ENCODE data around the gene MIAT. TPM values are rescaled to one million over a fixed set of nuclear protein-coding genes. Genes with fewer than 3 reads are reported as not detected.

The MIAT gene
- total and polyA plus RNA-seq, 9 of the 15 experiments (the other 6 are each of a cell fraction or from before 2014, with no cell fraction given) = 0.03 to 0.93 (median 0.34) TPM

- no TSS peak for BruUV-seq (replicated peaks)
- H3K27ac ChIP-seq (ENCODE audit: extremely low read depth, low read depth, low read length) = no peak overlapping the region
- ATAC-seq (no peak), DNase-seq (ENCODE audit: extremely low read depth in 1 of 4, low spot score in 3 of 4) (no peak), FAIRE-seq (no peak)
- no peaks in the 10 kb centered on the region for H4K20me1 ChIP-seq (replicated peaks; ENCODE audit: control insufficient read depth, insufficient read depth, low read length)
- ChIA-PET CTCF (ENCODE audit: low intra/inter-chr PET ratio) (no interaction called here), POLR2A (interaction anchor here (1.2 kb wide), 1 partner anchor 11 kb away, joined by 3 read pairs; no protein-coding TSS in a partner anchor)
- no peak for TF ChIP-seq ZNF197 (CRISPR knock-in tag; IDR thresholded peaks at IDR 0.05; ENCODE audit: low read depth)
- 0 out of 2 replicates have a peak, but pooled peaks have one; percentile 15 for TF ChIP-seq REST (IDR thresholded peaks at IDR 0.05; ENCODE audit: borderline replicate concordance)
- TF ChIP-seq REST (CRISPR knock-in tag; IDR thresholded peaks at IDR 0.05; ENCODE audit: low read depth) = no peak
- TF ChIP-seq PML (IDR thresholded peaks at IDR 0.05; ENCODE audit: low read length) = no peak
- peak; percentile 12; the same call in 1 of the 2 replicates for TF ChIP-seq TFE3 (CRISPR knock-in tag; IDR thresholded peaks at IDR 0.05)
- peak; percentile 29; the same call in 1 of the 2 replicates for TF ChIP-seq TFAP4 (CRISPR knock-in tag; IDR thresholded peaks at IDR 0.05; ENCODE audit: borderline replicate concordance)
- no peak overlapping the region for H2AFZ ChIP-seq (ENCODE audit: low read depth, low read length)
- H3K9me1 ChIP-seq (ENCODE audit: control insufficient read depth, insufficient read depth, low read length) = no peaks in the 10 kb centered on the region
- no peaks in the 10 kb centered on the region for H3K9me3 ChIP-seq (replicated peaks; ENCODE audit: control insufficient read depth, insufficient read depth, low read depth, low read length)
- H3K27me3 ChIP-seq (ENCODE audit: control insufficient read depth in 2 of 2, insufficient read depth in 2 of 2, low read length in 2 of 2) = no peaks in the 10 kb centered on the region
- H3K9ac ChIP-seq (ENCODE audit: insufficient read depth in 1 of 2, low read depth in 2 of 2, low read length in 2 of 2) = peak overlapping the region in 1 of 2 experiments; percentile 58; a peak in 2 of 4 replicates
- H3K36me3 ChIP-seq (ENCODE audit: control insufficient read depth, insufficient read depth, low read length) = no peaks in the 10 kb centered on the region
- H3K4me1 ChIP-seq (replicated peaks in 1 of 2; ENCODE audit: control insufficient read depth in 2 of 2, insufficient read depth in 2 of 2, low read length in 2 of 2) = peaks cover 11 to 13% of the 10 kb centered on the region in 2 experiments; a peak in 4 of 5 replicates
- intact Hi-C loops (cut with micrococcal nuclease) (no loop called here), in situ Hi-C loops (cut with MboI) (no loop called here)
- WGBS (ENCODE audit: insufficient coverage, low coverage, missing lambda C conversion rate) = 51% methylated on average over 12 of the region's 12 CpGs
- no peaks in the 10 kb centered on the region for H3K79me2 ChIP-seq (ENCODE audit: control insufficient read depth, insufficient read depth, low read length)
- no peak overlapping the region for H3K4me3 ChIP-seq
- no peak overlapping the region for H3K4me2 ChIP-seq (ENCODE audit: insufficient read depth, low read length)
Measured at GRCh38 chr22:26610072-26610958, 47.1 kb upstream of the MIAT start.
